Measurements from ENCODE around the gene PGLYRP2. TPM values are rescaled to one million over a fixed set of nuclear protein-coding genes. Genes with fewer than 3 reads are reported as not detected.

PGLYRP2 gene
- total and polyA plus RNA-seq, 7 donors: 0.60 TPM; not detected in 6

GRCh38 chr19:15421136-15421695 lies 58.1 kb downstream of the PGLYRP2 start:
- TF ChIP-seq CTCF (IDR thresholded peaks at IDR 0.05) (no peak), POLR2AphosphoS5 (IDR thresholded peaks at IDR 0.05) (no peak), EP300 (IDR thresholded peaks at IDR 0.05) (no peak), POLR2A (IDR thresholded peaks at IDR 0.05) (no peak)
- Histone ChIP-seq H3K27me3 (no peaks in the 10 kb centered on the region), H3K4me3 (no peak overlapping the region), H3K4me1 (peaks cover 0 to 31% (median 26%) of the 10 kb centered on the region in 4 donors), H3K9me3 (peaks cover 0 to 2% (median 0%) of the 10 kb centered on the region in 4 donors), H3K36me3 (peaks cover 29 to 43% (median 35%) of the 10 kb centered on the region in 4 donors), H3K27ac (peak overlapping the region in 3 of 4 donors; percentile 39 to 59 (median 59))
- intact Hi-C loops (cut with DNase I): no loop called here
- DNase-seq: no peak
- 77 to 78% methylated on average over 12 of the region's 12 CpGs for WGBS, 2 donors

- WGBS, 2 donors: 13 to 32% methylated on average over 16 of the region's 16 CpGs
- Histone ChIP-seq H3K4me1 (peaks cover 0 to 42% (median 36%) of the 10 kb centered on the region in 4 donors), H3K36me3 (peaks cover 21 to 39% (median 23%) of the 10 kb centered on the region in 4 donors), H3K27ac (peak overlapping the region; percentile 67 to 92 (median 80)), H3K4me3 (peak overlapping the region; percentile 73 to 81 (median 78)), H3K9me3 (peaks cover 0 to 2% (median 0%) of the 10 kb centered on the region in 4 donors), H3K27me3 (no peaks in the 10 kb centered on the region)
- TF ChIP-seq EP300 (IDR thresholded peaks at IDR 0.05) (no peak), POLR2A (IDR thresholded peaks at IDR 0.05) (no peak), CTCF (IDR thresholded peaks at IDR 0.05) (no peak), POLR2AphosphoS5 (IDR thresholded peaks at IDR 0.05) (no peak)
- intact Hi-C loops (cut with DNase I): loop anchor here (1.0 to 5.0 kb wide), 3 partner anchors 13 to 87 kb away; partner anchors contain the start of genes BRD4 and WIZ
- DNase-seq: no peak
Observed at GRCh38 chr19:15419413-15420025, 59.8 kb downstream of the PGLYRP2 start.

Small RNA genes lying within 50 kb of the gene (small RNA-seq; reads per million reads assigned to genes)
- gene MIR1470: 0 reads per million in 3 donors

Other genes starting within 250 kb of the PGLYRP2 start
- gene EPHX3, start 247.1 kb downstream of the PGLYRP2 start, total RNA-seq: not detected
- under 1 TPM in 2 of 3 donors, not detected in 1; 0.46 to 0.73 TPM for gene EPHX3, start 247.1 kb downstream of the PGLYRP2 start, polyA plus RNA-seq
- gene BRD4, start 147.0 kb downstream of the PGLYRP2 start, total RNA-seq: 10 to 100 TPM; 15.0 to 43.8 (median 21.4) TPM
- gene BRD4, start 147.0 kb downstream of the PGLYRP2 start, polyA plus RNA-seq: 10 to 100 TPM in 2 of 3 donors, 1 to 10 TPM in 1; 9.0 to 42.1 (median 13.6) TPM
- gene AKAP8, start 99.7 kb downstream of the PGLYRP2 start, total RNA-seq: 10 to 100 TPM; 15.0 to 43.8 (median 21.4) TPM
- 10 to 100 TPM; 11.4 to 19.8 (median 11.6) TPM for gene AKAP8, start 99.7 kb downstream of the PGLYRP2 start, polyA plus RNA-seq
- gene AKAP8L, start 60.5 kb downstream of the PGLYRP2 start, total RNA-seq: 100 to 1,000 TPM in 2 of 4 donors, 10 to 100 TPM in 2; 90.5 to 145 (median 101) TPM
- 10 to 100 TPM; 15.0 to 67.5 (median 22.8) TPM for gene AKAP8L, start 60.5 kb downstream of the PGLYRP2 start, polyA plus RNA-seq
- gene WIZ, start 29.5 kb downstream of the PGLYRP2 start, total RNA-seq: 10 to 100 TPM; 16.3 to 49.6 (median 28.4) TPM
- gene WIZ, start 29.5 kb downstream of the PGLYRP2 start, polyA plus RNA-seq: 10 to 100 TPM in 1 of 3 donors, 1 to 10 TPM in 2; 7.8 to 18.3 (median 9.2) TPM
- 1 to 10 TPM; 1.1 to 2.0 (median 1.5) TPM for gene RASAL3, start 15.0 kb downstream of the PGLYRP2 start, total RNA-seq
- 10 to 100 TPM in 1 of 3 donors, 1 to 10 TPM in 1, under 1 TPM in 1; 0.60 to 20.3 (median 1.6) TPM for gene RASAL3, start 15.0 kb downstream of the PGLYRP2 start, polyA plus RNA-seq
- gene CYP4F22, start 29.0 kb upstream of the PGLYRP2 start, total RNA-seq: not detected
- under 1 TPM in 1 of 3 donors, not detected in 2; 0.07 TPM for gene CYP4F22, start 29.0 kb upstream of the PGLYRP2 start, polyA plus RNA-seq
- not detected for gene CYP4F8, start 135.7 kb upstream of the PGLYRP2 start, total RNA-seq
- gene CYP4F8, start 135.7 kb upstream of the PGLYRP2 start, polyA plus RNA-seq: not detected
- not detected for gene CYP4F3, start 161.4 kb upstream of the PGLYRP2 start, total RNA-seq
- 1 to 10 TPM in 1 of 3 donors, under 1 TPM in 2; under 0.01 to 2.4 (median 0.46) TPM for gene CYP4F3, start 161.4 kb upstream of the PGLYRP2 start, polyA plus RNA-seq
- gene CYP4F12, start 193.6 kb upstream of the PGLYRP2 start, total RNA-seq: 10 to 100 TPM; 10.5 to 18.8 (median 13.7) TPM
- 10 to 100 TPM in 1 of 3 donors, 1 to 10 TPM in 2; 6.0 to 47.1 (median 6.7) TPM for gene CYP4F12, start 193.6 kb upstream of the PGLYRP2 start, polyA plus RNA-seq
- not detected for gene OR10H2, start 248.5 kb upstream of the PGLYRP2 start, total RNA-seq
- not detected for gene OR10H2, start 248.5 kb upstream of the PGLYRP2 start, polyA plus RNA-seq

Measured in sigmoid colon (tissue), 7 donors.